H1 (cell line): ENCODE data around the gene PRRX2. TPM values are rescaled to one million over a fixed set of nuclear protein-coding genes. Genes with fewer than 3 reads are reported as not detected.

Experiments
- polyA plus RNA-seq, 7 experiments: library from polyadenylated mRNA; depleted of rRNA in 3 of 7; stranded (reverse) in 5 of 7; unstranded in 2 of 7; fragments of >200 nt in 5 of 7; fragments of 200-250 nt in 2 of 7; gene quantifications; 1 replicate in 5 of 7; 2 replicates in 1 of 7; 4 replicates in 1 of 7; pipeline versions ENCODE4 v1.2.1 to v1.2.3, GENCODE V29; 2011 to 2013; ENCODE audit warnings: missing spikeins in 2 of 7, mixed read lengths in 2 of 7
- total RNA-seq: library from RNA; stranded (reverse); fragmentation: NEBNext Ultra II Directional; extraction: Animal tissue kit (Norgen Biotek cat#: 25700); gene quantifications from 2 replicates; pipeline ENCODE4 v1.2.1, GENCODE V29; 2021

PRRX2 gene
- total and polyA plus RNA-seq, 2 of the 8 experiments (the other 6 are each of a cell fraction or from before 2014, with no cell fraction given), result 5.8 to 9.2 TPM

Other genes starting within 250 kb of the PRRX2 start
- gene C9orf50, start 44.5 kb upstream of the PRRX2 start, total RNA-seq, result not detected in 2 replicates
- not detected in 2 replicates for gene C9orf50, start 44.5 kb upstream of the PRRX2 start, polyA plus RNA-seq (2011; rRNA removed)
- 66.1 and 70.2 TPM in 2 replicates for gene NTMT1, start 39.5 kb upstream of the PRRX2 start, total RNA-seq
- gene NTMT1, start 39.5 kb upstream of the PRRX2 start, polyA plus RNA-seq (2011; rRNA removed), result 66.8 and 72.0 TPM in 2 replicates
- gene ASB6, start 23.5 kb upstream of the PRRX2 start, total RNA-seq, result 17.3 TPM in 2 replicates
- 14.0 and 19.7 TPM in 2 replicates for gene ASB6, start 23.5 kb upstream of the PRRX2 start, polyA plus RNA-seq (2011; rRNA removed)
- 3.2 TPM in 2 replicates for gene PTGES, start 87.4 kb downstream of the PRRX2 start, total RNA-seq
- 5.1 and 5.4 TPM in 2 replicates for gene PTGES, start 87.4 kb downstream of the PRRX2 start, polyA plus RNA-seq (2011; rRNA removed)
- gene TOR1B, start 137.5 kb downstream of the PRRX2 start, total RNA-seq, result 17.4 and 19.2 TPM in 2 replicates
- 11.4 and 13.4 TPM in 2 replicates for gene TOR1B, start 137.5 kb downstream of the PRRX2 start, polyA plus RNA-seq (2011; rRNA removed)
- gene TOR1A, start 158.5 kb downstream of the PRRX2 start, total RNA-seq, result 32.7 and 37.6 TPM in 2 replicates
- 46.6 and 46.7 TPM in 2 replicates for gene TOR1A, start 158.5 kb downstream of the PRRX2 start, polyA plus RNA-seq (2011; rRNA removed)
- 40.6 and 47.7 TPM in 2 replicates for gene C9orf78, start 169.6 kb downstream of the PRRX2 start, total RNA-seq
- 16.7 and 17.4 TPM in 2 replicates for gene C9orf78, start 169.6 kb downstream of the PRRX2 start, polyA plus RNA-seq (2011; rRNA removed)
- 13.4 and 17.9 TPM in 2 replicates for gene USP20, start 169.8 kb downstream of the PRRX2 start, total RNA-seq
- 23.0 and 35.0 TPM in 2 replicates for gene USP20, start 169.8 kb downstream of the PRRX2 start, polyA plus RNA-seq (2011; rRNA removed)